ENCODE data around the gene SHROOM1. TPM values are rescaled to one million over a fixed set of nuclear protein-coding genes. Genes with fewer than 3 reads are reported as not detected.
A peak's percentile ranks its signal among the peaks of the same experiment; 100 is the strongest.

Gene SHROOM1
- total and polyA plus RNA-seq, 9 of the 15 experiments (the other 6 are each of a cell fraction or from before 2014, with no cell fraction given) = 0.44 to 26.5 (median 11.9) TPM

- TF ChIP-seq REST (IDR thresholded peaks at IDR 0.05; ENCODE audit: borderline replicate concordance) (peak; percentile 49; the same call in 1 of the 2 replicates), REST (CRISPR knock-in tag; IDR thresholded peaks at IDR 0.05; ENCODE audit: low read depth) (no peak), MAFK (IDR thresholded peaks at IDR 0.05; ENCODE audit: low read length) (no peak), PBX2 (CRISPR knock-in tag; IDR thresholded peaks at IDR 0.05; ENCODE audit: low read depth) (no peak), PBX2 (tag; conservative IDR thresholded peaks at IDR 0.05; ENCODE audit: low read depth) (no peak), HNRNPL (IDR thresholded peaks at IDR 0.05; ENCODE audit: low read depth, low read length) (no peak), PML (IDR thresholded peaks at IDR 0.05; ENCODE audit: low read length) (no peak), ZBTB12 (CRISPR knock-in tag; IDR thresholded peaks at IDR 0.05) (no peak), TCF3 (CRISPR knock-in tag; IDR thresholded peaks at IDR 0.05) (no peak), CBX2 (IDR thresholded peaks at IDR 0.05; ENCODE audit: insufficient read depth, low read length, poor library complexity, severe bottlenecking) (no peak), CTBP1 (IDR thresholded peaks at IDR 0.05; ENCODE audit: borderline replicate concordance) (peak; percentile 60; the same call in 1 of the 2 replicates), MAFG (tag; conservative IDR thresholded peaks at IDR 0.05) (no peak), ZNF785 (CRISPR knock-in tag; IDR thresholded peaks at IDR 0.05) (no peak), TFAP4 (CRISPR knock-in tag; IDR thresholded peaks at IDR 0.05; ENCODE audit: borderline replicate concordance) (peak; percentile 31; the same call in 1 of the 2 replicates), TAF15 (IDR thresholded peaks at IDR 0.05; ENCODE audit: low read depth, low read length) (no peak), TBL1XR1 (IDR thresholded peaks at IDR 0.05; ENCODE audit: low read length in 2 of 2) (no peak)
Measured at GRCh38 chr5:132807163-132807838, 23.1 kb downstream of the SHROOM1 start (continued).

Data from K562 (cell line).